ENCODE results near the gene FSCN2. TPM values are rescaled to one million over a fixed set of nuclear protein-coding genes. Genes with fewer than 3 reads are reported as not detected.
"Not testable (repeated sequence)": the region's sequence is repeated elsewhere in the genome, so short reads cannot be mapped to it uniquely, and the experiment has no call there.

FSCN2 gene
- total RNA-seq, 1 experiment from 2014 or later, result 0.62 TPM

DNA sequence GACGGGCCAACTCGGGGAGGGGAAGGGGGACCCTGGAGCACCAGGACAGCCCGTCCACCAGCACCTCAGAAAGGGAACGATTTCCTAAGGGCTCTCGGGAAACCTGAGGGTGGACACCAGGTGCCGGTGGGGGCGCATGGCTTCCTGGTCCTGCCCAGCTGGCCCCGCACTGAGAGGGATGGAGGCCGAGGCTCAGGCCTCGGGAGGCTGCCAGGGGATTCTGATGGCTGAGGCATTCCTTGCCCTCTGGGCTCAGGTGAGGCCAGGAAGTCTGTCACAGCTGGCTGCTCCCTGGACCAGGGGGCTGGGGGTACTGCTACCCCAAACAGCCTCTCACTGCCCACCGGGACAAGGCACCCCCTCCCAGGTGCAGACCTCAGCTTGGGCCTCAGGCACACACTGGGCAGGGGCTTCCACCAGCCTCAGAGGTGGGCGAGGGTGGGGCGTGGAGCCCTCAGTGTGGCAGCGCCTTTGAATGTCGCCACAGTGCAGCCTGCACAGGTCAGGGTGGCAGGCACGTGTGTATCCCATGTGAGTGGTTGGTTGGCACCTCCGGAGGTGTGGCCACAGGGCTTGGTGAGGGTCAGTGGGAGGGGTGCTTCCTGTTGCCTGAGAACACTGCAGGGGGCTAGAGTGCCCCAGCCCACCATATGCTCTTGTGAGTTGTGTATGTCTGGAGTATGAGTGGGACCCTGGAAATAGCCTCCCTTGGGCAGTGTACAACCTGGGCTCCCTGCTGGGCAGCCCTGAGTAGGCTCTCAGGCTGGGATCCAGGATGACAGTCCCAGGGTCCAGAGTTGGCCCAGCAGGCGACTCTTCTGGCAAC lies 3.9 kb upstream of the FSCN2 start:
- no peak for DNase-seq (ENCODE audit: extremely low read depth, low read depth)

DNA sequence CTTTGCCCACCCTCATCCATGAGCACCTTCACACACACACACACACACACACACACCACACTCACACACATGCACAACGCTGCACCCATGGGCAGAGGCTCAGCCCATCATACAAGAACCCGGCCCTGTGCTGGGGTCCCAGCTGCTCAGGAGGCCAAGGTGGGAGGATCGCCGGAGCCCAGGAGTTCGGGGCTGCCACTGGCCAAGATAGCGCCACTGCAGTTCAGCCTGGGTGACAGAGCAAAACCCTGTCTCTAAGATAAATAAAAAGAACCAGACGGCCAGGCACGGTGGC lies 3.4 kb upstream of the FSCN2 start:
- no peak for DNase-seq (ENCODE audit: extremely low read depth, low read depth)

GRCh38 chr17:81526662-81527571 lies 1.3 kb upstream of the FSCN2 start:
- no peak for DNase-seq (ENCODE audit: extremely low read depth, low read depth)

DNA sequence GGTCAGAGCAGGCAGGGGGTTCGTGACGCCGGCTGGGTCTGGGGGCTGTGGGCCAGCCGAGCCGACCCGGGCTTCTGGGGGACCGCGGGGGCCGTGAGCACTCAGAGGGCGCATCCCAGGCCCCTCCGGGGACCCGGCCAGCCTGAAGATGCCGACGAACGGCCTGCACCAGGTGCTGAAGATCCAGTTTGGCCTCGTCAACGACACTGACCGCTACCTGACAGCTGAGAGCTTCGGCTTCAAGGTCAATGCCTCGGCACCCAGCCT lies 140 bp downstream of the FSCN2 start:
- no peak for DNase-seq (ENCODE audit: extremely low read depth, low read depth)

DNA sequence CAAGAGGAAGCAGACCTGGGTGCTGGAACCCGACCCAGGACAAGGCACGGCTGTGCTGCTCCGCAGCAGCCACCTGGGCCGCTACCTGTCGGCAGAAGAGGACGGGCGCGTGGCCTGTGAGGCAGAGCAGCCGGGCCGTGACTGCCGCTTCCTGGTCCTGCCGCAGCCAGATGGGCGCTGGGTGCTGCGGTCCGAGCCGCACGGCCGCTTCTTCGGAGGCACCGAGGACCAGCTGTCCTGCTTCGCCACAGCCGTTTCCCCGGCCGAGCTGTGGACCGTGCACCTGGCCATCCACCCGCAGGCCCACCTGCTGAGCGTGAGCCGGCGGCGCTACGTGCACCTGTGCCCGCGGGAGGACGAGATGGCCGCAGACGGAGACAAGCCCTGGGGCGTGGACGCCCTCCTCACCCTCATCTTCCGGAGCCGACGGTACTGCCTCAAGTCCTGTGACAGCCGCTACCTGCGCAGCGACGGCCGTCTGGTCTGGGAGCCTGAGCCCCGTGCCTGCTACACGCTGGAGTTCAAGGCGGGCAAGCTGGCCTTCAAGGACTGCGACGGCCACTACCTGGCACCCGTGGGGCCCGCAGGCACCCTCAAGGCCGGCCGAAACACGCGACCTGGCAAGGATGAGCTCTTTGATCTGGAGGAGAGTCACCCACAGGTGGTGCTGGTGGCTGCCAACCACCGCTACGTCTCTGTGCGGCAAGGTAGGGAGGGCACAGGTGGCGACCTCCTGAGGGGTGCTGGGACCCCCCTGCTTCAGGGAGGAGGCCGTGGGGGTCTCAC lies 667 bp downstream of the FSCN2 start:
- no peak for DNase-seq (ENCODE audit: extremely low read depth, low read depth)

GRCh38 chr17:81529437-81529803 lies 1.2 kb downstream of the FSCN2 start:
- no peak for DNase-seq (ENCODE audit: extremely low read depth, low read depth)

DNA sequence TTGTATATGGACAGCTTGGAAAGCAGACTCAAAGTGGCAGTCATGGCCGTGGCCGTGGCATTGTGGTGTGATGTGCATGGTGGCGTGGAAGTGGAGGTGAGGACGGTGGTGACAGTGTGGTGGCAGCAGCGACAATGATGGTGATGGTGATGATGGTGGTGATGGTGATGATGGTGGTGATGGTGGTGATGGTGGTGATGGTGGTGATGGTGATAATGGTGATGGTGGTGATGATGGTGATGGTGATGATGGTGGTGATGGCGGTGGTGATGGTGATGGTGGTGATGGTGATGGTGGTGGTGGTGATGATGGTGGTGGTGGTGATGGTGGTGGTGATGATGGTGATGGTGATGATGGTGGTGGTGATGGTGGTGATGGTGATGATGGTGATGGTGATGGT lies 2.8 kb downstream of the FSCN2 start:
- not testable (repeated sequence) for DNase-seq (ENCODE audit: extremely low read depth, low read depth)

DNA sequence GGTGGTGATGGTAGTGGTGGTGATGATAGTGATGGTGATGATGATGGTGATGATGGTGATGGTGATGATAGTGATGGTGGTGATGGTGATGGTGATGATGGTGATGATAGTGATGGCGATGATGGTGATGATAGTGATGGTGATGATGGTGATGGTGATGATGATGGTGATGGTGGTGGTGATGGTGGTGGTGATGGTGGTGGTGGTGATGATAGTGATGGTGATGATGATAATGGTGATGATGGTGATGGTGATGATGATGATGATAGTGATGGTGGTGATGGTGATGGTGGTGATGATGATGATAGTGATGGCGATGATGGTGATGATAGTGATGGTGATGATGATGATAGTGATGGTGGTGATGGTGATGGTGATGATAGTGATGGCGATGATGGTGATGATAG lies 3.8 kb downstream of the FSCN2 start:
- not testable (repeated sequence) for DNase-seq (ENCODE audit: extremely low read depth, low read depth)

GRCh38 chr17:81532490-81533287 lies 4.5 kb downstream of the FSCN2 start:
- DNase-seq (ENCODE audit: extremely low read depth, low read depth), result no peak

GRCh38 chr17:81533339-81534141 lies 5.4 kb downstream of the FSCN2 start:
- no peak for DNase-seq (ENCODE audit: extremely low read depth, low read depth)

- DNase-seq (ENCODE audit: extremely low read depth, low read depth), result no peak
Observed at GRCh38 chr17:81534157-81535006, 6.2 kb downstream of the FSCN2 start.

DNA sequence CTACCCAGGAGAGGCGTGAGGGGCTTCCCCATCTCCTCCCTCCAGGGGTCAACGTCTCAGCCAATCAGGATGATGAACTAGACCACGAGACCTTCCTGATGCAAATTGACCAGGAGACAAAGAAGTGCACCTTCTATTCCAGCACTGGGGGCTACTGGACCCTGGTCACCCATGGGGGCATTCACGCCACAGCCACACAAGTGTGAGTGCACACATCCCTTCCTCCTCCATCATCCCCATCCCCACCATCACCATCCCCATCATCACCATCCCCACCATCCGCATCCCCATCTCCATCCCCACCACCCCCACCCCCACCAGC lies 6.8 kb downstream of the FSCN2 start:
- no peak for DNase-seq (ENCODE audit: extremely low read depth, low read depth)

DNA sequence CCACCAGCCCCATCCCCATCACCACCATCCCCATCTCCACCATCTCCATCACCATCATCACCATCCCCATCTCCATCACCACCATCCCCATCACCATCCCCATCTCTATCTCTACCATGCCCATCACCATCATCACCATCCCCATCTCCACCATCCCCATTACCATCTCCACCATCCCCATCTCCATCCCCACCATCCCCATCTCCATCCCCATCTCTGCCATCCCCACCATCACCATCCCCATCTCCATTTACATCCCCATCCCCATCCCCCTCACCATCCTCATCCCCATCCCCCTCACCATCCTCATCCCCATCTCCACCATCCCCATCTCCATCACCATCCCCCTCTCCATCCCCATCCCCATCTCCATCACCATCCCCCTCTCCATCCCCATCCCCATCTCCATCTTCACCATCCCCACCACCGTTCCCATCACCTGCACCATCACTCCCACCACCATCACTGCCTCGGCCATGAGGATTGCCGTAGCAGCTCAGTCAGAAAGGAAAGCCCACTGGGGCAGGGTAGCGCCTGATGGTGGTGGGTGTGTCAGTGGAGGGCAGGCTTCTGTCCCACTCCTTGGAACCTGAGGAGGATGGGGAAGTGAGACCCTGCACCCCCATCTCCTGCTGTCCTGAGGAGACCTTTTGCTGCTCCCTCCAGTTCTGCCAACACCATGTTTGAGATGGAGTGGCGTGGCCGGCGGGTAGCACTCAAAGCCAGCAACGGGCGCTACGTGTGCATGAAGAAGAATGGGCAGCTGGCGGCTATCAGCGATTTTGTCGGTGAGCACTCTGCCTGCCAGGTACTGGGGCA lies 7.5 kb downstream of the FSCN2 start:
- DNase-seq (ENCODE audit: extremely low read depth, low read depth), result no peak

- no peak for DNase-seq (ENCODE audit: extremely low read depth, low read depth)
Observed at GRCh38 chr17:81536299-81537290, 8.4 kb downstream of the FSCN2 start.

- DNase-seq (ENCODE audit: extremely low read depth, low read depth), result no peak
Observed at GRCh38 chr17:81537343-81537855, 9.2 kb downstream of the FSCN2 start.

GRCh38 chr17:81537856-81538555 lies 9.8 kb downstream of the FSCN2 start:
- DNase-seq (ENCODE audit: extremely low read depth, low read depth), result no peak

All from NCI-H460 (cell line).